HG02852 (cell line): Measurements from ENCODE around the gene TBR1.

Source experiments
- ATAC-seq: cut with Tn5 transposase; IDR thresholded peaks from one replicate; pipeline ENCODE4 v1.9.1; 2021; ENCODE audit warnings: mild to moderate bottlenecking, moderate library complexity; ENCODE audit not compliant: unreplicated experiment

The TBR1 gene

DNA sequence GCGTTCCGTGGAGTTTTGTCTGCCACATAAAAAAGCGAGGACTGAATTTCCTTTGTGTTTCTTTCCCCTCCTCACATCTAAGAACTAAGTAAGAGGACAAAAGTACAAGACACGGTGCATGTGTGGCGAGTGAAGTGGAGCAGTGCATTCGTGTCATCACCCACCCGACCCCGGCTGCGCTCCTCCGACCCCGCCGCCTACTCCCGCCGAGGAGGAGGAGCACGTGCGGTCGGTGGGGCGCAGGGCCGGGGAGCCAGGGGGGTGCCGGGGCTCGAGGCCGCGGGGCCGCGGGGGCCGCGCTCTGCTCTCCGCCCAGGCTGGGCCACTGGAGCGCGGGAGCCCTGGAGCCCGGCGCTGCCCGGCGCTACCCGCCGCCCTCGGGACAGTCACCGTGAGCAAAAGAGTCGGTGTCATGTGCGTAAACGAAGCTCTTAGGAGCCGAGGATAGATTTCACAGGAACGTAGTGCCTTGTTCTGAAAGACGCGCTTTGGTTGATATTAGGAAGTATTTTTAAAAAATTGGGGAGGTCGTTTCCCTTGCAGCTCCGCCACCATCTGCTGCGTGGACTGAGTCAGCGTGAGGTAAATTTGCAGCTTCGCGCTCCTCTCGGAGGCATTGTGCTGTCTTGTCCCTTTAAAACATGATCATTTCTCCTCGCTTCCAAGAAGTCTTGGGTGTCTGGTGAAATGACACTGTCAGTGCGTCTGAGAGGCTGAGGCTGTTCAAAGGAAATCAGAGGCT, 11.0 kb downstream of the TBR1 start:
- no peak for ATAC-seq

DNA sequence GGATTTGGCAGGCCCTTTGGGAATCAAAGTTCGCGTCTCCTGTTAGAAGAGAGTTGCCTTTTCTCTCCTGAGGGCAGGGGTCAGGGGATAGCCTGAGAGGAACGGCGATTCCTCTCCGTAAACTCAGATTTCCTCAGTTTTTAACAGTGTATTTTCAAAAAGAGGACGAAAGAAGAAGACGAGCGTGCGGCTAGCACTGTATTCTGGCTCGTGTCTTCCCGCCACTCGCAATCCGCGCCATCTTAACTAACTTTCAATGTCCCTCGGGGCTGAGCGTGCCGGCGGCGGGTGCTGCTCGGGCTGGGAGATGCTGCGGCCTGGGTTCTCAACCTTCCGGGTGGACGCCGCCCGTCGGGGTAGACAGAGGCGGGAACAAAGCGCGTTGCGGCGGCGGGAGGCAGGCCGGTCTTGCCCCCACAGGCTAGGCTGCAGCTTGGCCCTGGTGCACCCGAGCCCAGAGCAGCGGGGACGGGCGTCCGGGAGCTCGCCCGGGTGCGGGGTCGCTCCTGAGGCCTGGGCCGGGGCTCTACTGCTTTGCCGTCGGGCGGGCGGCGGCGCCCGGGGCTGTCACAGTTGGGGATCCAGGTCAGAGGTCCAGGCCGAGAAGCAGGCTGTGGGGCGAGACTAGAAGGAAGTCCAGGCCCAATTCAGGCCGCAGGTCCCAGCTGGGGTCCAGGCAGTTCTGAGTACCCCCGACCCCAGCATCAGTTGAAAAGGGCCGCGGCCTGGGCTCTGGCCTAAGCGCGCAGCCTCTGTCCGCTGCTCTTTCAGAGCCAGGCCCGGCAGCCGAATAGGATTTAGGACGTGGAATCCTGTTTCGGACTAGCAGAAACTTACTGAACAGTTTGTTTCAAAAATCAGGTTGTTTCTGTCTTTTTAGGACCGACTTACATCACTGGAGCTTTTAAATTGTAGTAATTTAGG, 11.8 kb downstream of the TBR1 start:
- ATAC-seq = no peak

DNA sequence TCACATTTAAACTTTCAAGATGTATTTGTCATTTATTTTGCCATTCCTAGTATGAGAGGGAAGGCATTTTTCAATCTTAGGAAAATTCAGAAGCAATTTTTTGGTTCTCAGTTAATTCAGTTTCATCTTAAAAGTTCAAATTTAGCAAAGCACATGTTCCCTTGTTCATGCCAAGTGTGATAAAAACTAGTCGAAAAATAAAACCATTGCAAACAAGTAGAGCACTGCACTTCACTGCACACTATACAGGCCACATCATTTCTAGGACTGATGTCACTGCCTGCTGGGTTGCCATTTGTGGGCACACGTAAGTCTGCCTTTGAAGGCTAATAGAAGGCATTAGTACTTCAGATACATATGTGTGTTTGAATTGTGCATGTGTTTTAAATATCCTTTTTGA, 14.3 kb downstream of the TBR1 start:
- no peak for ATAC-seq

DNA sequence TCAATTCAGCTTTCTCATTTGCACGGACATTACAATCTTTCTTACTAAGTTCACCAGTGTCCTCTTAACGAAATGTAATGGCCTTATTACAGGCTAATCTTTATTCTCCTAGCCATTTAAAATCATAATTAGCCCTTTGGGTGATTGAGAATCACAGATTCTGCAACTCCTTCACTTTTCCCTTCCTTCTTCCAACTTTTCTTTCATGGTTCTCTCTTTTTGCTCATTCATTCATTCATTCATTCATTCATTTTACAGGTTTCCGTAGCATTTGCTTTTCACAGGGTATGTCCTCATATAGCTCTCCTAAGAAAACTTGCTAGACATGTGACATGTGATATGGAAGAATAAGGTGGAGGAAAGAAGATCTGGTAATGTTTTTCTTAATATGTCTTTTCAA, 16.0 kb downstream of the TBR1 start:
- ATAC-seq = no peak

DNA sequence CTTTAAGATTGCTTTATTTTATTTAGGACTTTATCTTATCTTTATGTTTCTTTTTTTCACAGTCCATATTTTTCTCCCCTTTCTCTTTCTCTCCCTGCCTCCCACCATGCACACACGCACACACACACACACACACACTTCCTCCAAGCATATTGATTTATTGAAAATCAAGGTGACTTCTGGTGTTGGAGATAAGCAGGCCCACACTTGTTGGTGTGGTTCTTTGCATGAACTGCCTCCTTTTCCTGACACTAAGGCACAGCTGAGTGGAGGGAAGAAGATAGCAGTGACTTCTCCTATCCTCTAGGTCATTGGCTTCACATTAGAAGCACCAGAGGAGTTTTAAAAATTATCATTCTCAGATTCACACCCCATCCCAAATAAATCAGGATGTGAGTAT, 18.0 kb downstream of the TBR1 start:
- no peak for ATAC-seq

DNA sequence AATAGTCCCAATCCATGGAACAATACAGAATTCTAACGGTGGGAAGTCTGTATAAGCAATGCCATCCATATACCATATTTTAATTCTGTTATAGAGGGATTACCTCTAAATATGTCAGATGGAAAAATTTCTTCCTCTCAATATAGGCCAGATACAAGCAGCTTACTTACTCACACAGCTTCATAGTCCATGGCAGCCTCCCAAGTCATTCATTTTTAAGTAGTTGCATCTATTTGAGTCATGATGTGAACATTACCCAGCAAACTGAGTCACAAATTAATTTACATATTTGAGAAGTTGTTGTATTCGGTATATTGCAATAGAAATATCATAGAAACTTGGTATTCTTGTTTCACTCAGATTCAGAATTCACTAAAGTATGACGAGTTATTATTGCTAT, 20.3 kb downstream of the TBR1 start:
- no peak for ATAC-seq

DNA sequence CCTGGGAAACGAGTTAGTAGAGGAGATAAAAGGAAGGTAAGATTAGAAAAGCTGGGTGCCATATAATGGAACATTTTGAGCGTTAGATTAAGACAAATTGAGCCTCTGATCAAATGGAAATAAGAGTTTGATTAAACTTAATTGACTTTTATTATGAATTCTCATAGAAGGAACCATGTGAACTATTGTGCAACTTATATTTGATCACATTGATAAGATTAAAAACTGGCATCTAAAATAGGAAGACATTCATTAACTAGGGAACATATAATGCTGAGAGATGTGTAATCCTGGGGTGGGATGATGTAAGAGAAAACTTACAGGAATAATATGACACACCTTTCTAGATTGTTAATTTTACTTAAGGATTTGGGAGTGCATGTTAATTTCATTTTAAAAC, 22.5 kb downstream of the TBR1 start:
- ATAC-seq = no peak

DNA sequence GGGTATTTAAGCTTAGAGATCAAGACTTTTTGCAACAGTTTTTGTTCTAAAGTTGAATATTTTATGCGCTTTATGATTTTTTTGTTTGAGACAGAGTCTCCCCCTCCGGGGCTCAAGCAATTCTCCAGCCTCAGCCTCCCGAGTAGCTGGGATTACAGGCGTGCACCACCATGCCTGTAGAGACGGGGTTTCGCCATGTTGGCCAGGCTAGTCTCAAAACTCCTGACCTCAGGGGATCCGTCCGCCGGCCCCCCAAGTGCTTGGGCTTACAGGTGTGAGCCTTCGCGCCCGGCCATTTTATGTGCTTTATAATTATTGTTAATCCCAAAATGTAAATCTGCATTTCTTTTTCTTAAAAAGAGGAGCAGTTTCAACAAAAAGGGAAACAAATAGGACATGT, 29.0 kb downstream of the TBR1 start:
- no peak for ATAC-seq

DNA sequence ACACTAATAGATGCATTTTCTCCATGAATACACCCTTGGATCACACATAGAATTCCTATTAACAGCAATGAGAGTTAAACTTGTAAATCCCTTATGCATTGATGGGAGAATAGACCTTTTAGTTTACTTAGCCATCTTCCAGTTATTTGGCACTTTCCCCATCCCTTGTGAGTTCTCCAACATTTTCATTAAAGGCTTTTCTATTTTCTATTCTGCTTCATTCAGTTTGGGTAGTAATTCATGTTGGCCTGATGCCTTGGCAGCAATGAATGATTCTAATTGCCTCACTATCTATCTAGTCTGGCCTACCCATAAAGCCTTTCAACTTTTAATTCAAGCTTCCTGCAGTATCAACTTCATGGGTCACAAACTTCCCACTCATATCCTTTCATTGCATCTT, 32.3 kb downstream of the TBR1 start:
- no peak for ATAC-seq

DNA sequence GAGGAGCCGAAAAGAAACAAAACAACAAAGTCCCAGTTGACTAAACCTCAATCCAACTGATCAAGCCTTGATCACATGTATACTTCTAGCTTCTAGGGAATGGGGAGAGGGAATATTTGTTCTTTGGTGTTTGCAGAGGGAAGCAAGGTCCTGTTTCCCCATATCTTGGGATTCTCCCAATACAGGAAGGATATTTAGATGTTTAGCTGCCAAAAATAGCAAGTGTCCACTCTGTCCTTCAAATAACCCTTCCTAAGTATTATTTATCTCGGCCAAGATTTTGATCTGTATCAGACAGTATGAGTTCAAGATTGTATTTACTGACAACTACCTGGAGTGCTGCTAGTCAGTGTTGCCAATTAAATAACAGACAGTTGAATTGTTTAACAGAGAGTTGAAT, 55.5 kb downstream of the TBR1 start:
- no peak for ATAC-seq

DNA sequence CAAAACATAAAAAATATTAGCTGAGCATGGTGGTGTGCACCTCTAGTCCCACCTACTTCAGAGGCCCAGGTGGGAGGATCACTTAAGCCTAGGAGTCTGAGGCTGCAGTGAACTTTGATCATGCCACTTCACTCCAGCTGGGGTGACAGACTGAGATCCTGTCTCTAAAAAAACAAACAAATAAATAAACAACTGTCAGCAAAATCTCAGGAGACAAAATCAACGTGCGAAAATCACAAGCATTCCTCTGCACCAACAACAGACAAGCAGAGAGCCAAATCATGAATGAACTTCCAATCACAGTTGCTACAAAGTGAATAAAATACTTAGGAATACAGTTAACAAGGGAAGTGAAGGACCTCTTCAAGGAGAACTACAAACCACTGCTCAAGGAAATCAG, 58.8 kb downstream of the TBR1 start:
- ATAC-seq = no peak
